Epithelial cell of proximal tubule (primary cell): ENCODE results near the gene GALNT2. TPM values are rescaled to one million over a fixed set of nuclear protein-coding genes. Genes with fewer than 3 reads are reported as not detected.
A peak's percentile ranks its signal among the peaks of the same experiment; 100 is the strongest.

ENCODE experiments used
- DNase-seq: peaks from one replicate; pipeline ENCODE4 v3.0.0-alpha.2; 2011; ENCODE audit warnings: low read depth
- H3K4me3 ChIP-seq: 2 replicates; pipeline ENCODE4 v1.5.1; 2011; ENCODE audit warnings: low read depth, mild to moderate bottlenecking, low read length
- total RNA-seq: library from RNA; depleted of rRNA; stranded (reverse); fragments of >200 nt; gene quantifications from 2 replicates; pipeline ENCODE4 v1.2.3, GENCODE V29; 2015
- TF ChIP-seq, protein P1 (sequence below): conservative IDR thresholded peaks from 2 replicates; pipeline ENCODE4 v1.5.1; 2012; ENCODE audit warnings: low read depth, mild to moderate bottlenecking, low read length

GALNT2 gene
- total RNA-seq, 1 donor from 2014 or later: 52.1 TPM

DNA sequence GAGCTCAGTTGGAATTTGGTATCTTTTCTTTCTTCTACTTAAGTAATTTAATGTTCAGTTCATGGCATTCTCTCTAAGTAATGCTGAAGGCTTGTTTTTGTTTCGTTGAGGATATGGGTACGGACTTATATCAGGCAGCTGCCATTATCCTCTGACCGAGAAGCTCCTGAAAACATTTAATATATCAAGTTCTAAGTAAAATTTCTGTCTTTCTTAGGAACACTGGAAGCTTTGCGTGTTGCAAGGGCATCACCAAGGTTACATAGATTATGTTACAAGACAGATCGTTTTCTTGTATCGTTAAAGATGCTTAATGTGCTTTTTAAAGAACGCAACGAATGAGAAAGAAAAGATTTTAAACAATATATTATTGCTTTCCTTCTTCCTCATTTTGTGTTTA, 1.0 kb upstream of the GALNT2 start:
- peak overlapping the region; percentile 65 for H3K4me3 ChIP-seq
- TF ChIP-seq, protein P1, sequence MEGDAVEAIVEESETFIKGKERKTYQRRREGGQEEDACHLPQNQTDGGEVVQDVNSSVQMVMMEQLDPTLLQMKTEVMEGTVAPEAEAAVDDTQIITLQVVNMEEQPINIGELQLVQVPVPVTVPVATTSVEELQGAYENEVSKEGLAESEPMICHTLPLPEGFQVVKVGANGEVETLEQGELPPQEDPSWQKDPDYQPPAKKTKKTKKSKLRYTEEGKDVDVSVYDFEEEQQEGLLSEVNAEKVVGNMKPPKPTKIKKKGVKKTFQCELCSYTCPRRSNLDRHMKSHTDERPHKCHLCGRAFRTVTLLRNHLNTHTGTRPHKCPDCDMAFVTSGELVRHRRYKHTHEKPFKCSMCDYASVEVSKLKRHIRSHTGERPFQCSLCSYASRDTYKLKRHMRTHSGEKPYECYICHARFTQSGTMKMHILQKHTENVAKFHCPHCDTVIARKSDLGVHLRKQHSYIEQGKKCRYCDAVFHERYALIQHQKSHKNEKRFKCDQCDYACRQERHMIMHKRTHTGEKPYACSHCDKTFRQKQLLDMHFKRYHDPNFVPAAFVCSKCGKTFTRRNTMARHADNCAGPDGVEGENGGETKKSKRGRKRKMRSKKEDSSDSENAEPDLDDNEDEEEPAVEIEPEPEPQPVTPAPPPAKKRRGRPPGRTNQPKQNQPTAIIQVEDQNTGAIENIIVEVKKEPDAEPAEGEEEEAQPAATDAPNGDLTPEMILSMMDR: no peak
- no peak for DNase-seq

DNA sequence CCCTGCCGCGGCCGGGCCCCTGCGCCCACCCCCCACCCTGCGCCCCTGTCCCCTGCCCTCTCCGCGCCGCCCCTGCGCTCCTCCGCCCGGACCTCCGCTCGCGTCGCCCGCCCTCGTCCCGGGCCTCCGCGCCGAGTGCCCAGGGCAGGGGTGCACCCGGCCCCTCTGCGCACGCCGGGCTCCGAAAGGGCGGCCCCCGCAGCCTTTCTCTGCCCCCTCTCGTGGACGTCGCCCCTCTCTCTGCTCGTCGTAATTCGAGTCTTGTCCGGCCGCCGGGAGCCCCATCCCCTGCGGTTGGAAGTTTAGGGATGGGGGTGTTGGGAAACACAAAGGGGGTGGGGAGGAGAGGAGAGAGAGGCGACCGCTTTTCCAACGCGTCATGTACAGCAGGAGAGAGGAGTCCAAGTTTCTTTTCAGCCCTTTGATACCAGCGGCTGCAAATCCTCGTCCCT, 407 bp downstream of the GALNT2 start:
- H3K4me3 ChIP-seq: peak overlapping the region; percentile 93
- TF ChIP-seq, protein P1: no peak
- DNase-seq: no peak

DNA sequence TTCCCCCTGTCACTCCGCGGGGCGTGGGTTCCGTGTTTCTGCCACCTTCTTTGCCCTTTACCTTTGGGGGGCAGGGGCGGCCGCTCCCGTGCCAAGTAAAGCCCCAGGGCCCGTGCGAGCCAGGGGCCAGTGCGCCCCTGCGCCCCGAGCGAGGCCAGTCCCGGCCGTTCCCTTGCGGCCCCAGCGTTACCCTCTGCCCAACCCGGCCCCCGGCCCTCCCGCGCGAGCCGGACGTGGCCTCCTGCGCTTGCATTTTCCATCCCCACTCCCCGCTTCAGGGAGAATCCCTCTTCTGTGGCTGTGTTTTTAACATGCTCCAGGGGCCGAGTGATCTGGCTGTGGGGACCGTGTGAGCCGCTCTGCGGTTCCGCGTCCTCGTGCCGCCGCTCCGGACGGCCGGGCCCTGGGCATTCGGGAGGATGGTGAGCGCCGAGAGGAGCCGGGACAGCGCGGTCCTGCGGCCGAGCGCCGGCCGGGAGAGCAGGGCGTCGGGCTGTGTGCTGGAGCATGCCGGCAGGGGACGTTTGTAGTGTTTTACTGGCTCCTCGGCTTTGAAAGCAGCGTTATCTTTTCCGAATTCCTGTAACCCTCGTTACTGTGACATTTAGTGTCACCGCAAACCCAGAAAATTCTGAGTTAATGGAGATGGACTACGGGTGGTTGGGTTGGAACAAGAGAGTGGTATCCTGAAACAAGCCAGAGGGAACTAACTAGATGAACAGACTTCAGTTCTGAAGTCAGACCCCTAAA, 1.0 kb downstream of the GALNT2 start:
- H3K4me3 ChIP-seq: peak overlapping the region; percentile 93
- TF ChIP-seq, protein P1: peak; percentile 9
- DNase-seq: no peak

DNA sequence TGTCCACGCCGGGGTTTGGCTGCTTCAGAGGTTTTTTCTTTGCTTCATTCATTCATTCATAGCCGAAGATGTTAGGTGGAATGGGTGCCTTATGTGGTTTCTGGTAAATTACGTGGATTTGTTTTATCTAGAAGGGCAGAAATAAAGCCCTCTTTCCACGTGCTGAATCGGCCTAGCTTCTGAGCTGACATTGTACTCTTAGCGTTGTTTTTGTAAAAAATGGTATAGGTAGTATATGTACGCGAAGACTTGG, 1.5 kb downstream of the GALNT2 start:
- TF ChIP-seq, protein P1: no peak
- no peak for DNase-seq

DNA sequence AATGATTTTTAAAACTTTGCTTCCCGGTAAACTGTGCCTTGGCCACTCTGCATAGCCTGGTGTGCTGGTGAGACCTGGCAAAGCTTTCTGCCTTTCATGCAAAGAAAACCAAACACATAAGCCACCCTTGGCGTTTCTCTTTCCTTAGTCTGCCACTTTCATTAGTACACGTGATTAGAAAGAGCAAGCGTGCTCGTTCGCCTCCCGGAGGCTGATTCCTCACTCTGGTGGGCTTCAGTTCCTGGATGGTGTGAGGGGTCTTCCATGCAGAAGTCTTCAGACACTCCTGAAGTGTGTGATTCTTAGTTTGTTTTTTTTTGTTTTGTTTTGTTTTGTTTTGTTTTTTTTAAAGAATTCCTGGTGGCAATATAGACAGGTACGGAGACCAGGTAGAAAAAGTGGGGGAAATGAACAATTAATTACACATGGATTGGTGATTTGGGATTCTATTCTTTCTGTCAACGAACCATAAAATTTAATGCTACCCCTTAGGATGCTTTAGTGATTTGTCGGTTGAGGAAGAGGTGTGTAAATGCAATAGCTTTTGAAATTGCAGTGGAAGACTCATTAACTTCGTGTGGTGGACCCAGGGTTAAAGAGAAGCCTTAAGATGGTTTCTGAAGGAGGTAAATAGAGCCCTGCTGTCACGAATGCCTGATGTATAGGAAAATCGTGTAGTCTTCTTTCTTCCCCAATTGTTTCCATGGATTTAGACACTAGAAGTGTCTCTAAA, 2.1 kb downstream of the GALNT2 start:
- TF ChIP-seq, protein P1: no peak
- DNase-seq: no peak
- H3K4me3 ChIP-seq: peak overlapping the region; percentile 93

More for the DNA sequence above, 1.5 kb downstream of the GALNT2 start:
- H3K4me3 ChIP-seq: peak overlapping the region; percentile 93

DNA sequence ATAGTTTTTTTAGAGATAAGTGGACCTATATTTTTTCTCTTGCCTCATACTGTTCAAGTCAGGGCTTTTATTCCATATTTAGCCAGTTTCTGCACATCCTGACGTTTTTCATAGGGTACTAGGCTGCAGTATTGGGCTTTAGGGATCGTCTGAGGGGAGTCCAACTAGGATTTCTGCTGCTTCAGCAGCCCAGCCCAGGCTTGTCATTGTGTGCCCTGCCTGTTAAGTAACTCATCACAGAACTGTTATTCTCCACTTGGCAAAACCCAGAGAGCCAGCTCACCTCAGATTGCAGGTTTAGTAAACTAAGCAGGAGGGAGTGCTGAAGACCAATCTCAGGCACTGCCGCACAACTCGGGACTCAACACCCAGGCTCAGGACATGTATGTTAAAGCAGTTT, 2.8 kb downstream of the GALNT2 start:
- peak overlapping the region; percentile 93 for H3K4me3 ChIP-seq
- TF ChIP-seq, protein P1: no peak
- DNase-seq: no peak
